GM13976 (cell line): ENCODE data around the gene ARHGEF16.

ENCODE experiments used
- DNase-seq: peaks from one replicate; pipeline ENCODE4 v3.0.0; 2012; ENCODE audit warnings: low spot score
- CTCF ChIP-seq: IDR thresholded peaks from 2 replicates; pipeline ENCODE4 v1.5.1; 2012; ENCODE audit warnings: borderline replicate concordance, mild to moderate bottlenecking; ENCODE audit not compliant: insufficient read depth; ENCODE audit errors: extremely low read depth, missing control alignments, control extremely low read depth
- in situ Hi-C: fragments of 300-500 bp; cut with MboI; formaldehyde crosslinking; loops from one replicate; pipeline ENCODE4 v1.12.0; 2022; ENCODE audit warnings: low sequenced_read_pairs, mixed read lengths, inconsistent platforms; ENCODE audit not compliant: unreplicated experiment

The ARHGEF16 gene

GRCh38 chr1:3494321-3495308 is 40.1 kb downstream of the ARHGEF16 start:
- DNase-seq, result no peak
- in situ Hi-C loops, result no loop called here
- no peak for TF ChIP-seq CTCF

DNA sequence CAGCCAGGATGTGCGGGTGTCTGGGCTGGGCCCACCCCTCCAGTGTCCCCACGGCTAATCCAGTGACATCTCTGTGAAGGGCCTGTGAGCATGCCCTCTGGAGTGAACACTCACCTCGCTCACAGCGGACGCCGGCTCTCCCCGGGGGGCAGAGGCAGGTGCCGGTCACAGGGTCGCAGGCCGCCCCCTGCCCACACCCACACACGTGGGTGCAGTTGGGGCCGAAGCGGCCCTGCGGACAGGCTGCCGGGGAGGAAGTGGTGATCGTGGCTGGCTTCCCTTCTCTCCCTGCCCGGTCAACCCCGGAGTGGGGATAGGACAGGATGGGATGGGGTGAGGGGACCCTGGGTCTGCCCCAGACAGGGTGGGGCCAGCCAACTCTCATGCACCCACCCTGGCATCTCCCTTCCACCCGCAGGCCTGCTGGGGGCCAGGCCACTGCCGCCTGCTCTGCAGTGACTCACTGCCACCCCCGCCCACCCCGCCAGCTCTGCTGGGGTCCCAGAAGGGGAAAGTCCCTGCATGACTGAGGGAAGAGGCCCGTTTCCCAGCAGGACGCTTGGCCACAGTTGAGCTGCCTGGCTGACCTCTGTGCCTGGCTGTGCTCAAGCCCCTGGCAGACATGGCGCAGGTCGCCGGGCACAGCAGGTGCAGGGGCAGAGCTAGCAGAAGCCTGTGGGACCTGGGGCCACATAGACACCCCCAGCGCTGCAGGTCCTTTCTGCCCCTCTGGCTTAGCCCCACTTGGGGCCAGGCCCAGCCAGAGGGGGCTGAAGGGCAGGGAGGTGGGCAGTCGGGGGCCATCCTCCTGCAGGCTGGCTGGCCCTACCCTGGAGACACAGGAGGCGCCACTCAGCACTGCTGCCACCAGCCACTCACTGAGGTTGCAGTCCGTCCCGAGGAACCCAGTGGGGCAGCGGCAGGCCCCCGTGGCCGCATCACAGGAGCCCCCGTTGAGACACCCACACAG is 41.6 kb downstream of the ARHGEF16 start:
- in situ Hi-C loops, result no loop called here
- no peak for DNase-seq
- TF ChIP-seq CTCF, result no peak

GRCh38 chr1:3496916-3497315 is 42.5 kb downstream of the ARHGEF16 start:
- DNase-seq, result no peak
- in situ Hi-C loops, result no loop called here
- TF ChIP-seq CTCF, result no peak

GRCh38 chr1:3497521-3497920 is 43.1 kb downstream of the ARHGEF16 start:
- DNase-seq, result no peak
- in situ Hi-C loops, result no loop called here
- TF ChIP-seq CTCF, result no peak

- no peak for TF ChIP-seq CTCF
- no peak for DNase-seq
- in situ Hi-C loops, result no loop called here
These were observed 43.9 kb downstream of the ARHGEF16 start for GRCh38 chr1:3498246-3498930.

GRCh38 chr1:3498986-3499385 is 44.5 kb downstream of the ARHGEF16 start:
- in situ Hi-C loops, result no loop called here
- no peak for TF ChIP-seq CTCF
- no peak for DNase-seq
